K562 (cell line): ENCODE results near the gene TENT4A. TPM values are rescaled to one million over a fixed set of nuclear protein-coding genes. Genes with fewer than 3 reads are reported as not detected.

Source experiments
- ATAC-seq: fragments of 200-7000 bp; cut with Tn5 transposase; 3 replicates; pipeline ENCODE4 v1.9.1; 2020; ENCODE audit warnings: moderate library complexity
- BruUV-seq: library from RNA; stranded (reverse); fragments of 400-500 nt; replicated peaks from 2 replicates; lab custom pipeline; 2021; lab: Mats Ljungman, UMichigan
- CTCF ChIA-PET: fragments of 300-600 bp; formaldehyde crosslinking; extraction: SDS; loops from one replicate; lab custom pipeline; 2021; ENCODE audit warnings: low intra/inter-chr PET ratio; lab: Yijun Ruan, JAX
- POLR2A ChIA-PET: fragments of 300-600, 350-650 bp; sonication (Branson Sonifier 250); formaldehyde crosslinking; extraction: SDS; loops from one replicate; lab custom pipeline; 2021; ENCODE audit warnings: antibody characterized with exemption, inconsistent platforms; lab: Yijun Ruan, JAX
- DNase-seq, 4 experiments: peaks; one replicate each; pipeline versions ENCODE4 v3.0.0 to v3.0.0-alpha.2; 2011 to 2018; ENCODE audit warnings: low spot score in 3 of 4, mixed read lengths in 3 of 4; ENCODE audit errors: extremely low read depth in 1 of 4
- FAIRE-seq: peaks from 2 replicates; lab custom pipeline; 2011; peaks lifted over from hg19 to GRCh38; lab: Jason Lieb, UNC
- H2AFZ ChIP-seq: 2 replicates; pipeline ENCODE4 v1.6.0; 2011; ENCODE audit warnings: low read depth, low read length, control low read depth, inconsistent platforms
- H3K27ac ChIP-seq: fragments of 200-600 bp; 3 replicates; pipeline ENCODE4 v1.8.0; 2011; ENCODE audit warnings: low read depth, mild to moderate bottlenecking, control low read depth, inconsistent platforms, low read length, moderate library complexity, mixed read lengths; ENCODE audit errors: extremely low read depth
- H3K27me3 ChIP-seq, 2 experiments: fragments of 300-600 bp in 1 of 2; 2 replicates in 1 of 2; 3 replicates in 1 of 2; pipeline versions ENCODE4 v1.6.0 to v1.8.0; 2011; ENCODE audit warnings: inconsistent platforms in 2 of 2, low read length in 2 of 2, mild to moderate bottlenecking in 1 of 2, mixed read lengths in 1 of 2, moderate library complexity in 1 of 2; ENCODE audit not compliant: control insufficient read depth in 2 of 2, insufficient read depth in 2 of 2
- H3K36me3 ChIP-seq: fragments of 300-600 bp; 3 replicates; pipeline ENCODE4 v1.8.0; 2011; ENCODE audit warnings: mild to moderate bottlenecking, low read length, inconsistent platforms; ENCODE audit not compliant: control insufficient read depth, insufficient read depth
- H3K4me1 ChIP-seq, 2 experiments: fragments of 200-600 bp in 1 of 2; replicated peaks in 1 of 2; 2 replicates in 1 of 2; 3 replicates in 1 of 2; pipeline versions ENCODE4 v1.5.1 to v1.8.0; 2011; ENCODE audit warnings: inconsistent platforms in 2 of 2, low read length in 2 of 2, mild to moderate bottlenecking in 1 of 2, mixed read lengths in 1 of 2, moderate library complexity in 1 of 2; ENCODE audit not compliant: control insufficient read depth in 2 of 2, insufficient read depth in 2 of 2
- H3K4me2 ChIP-seq: 2 replicates; pipeline ENCODE4 v1.6.1; 2011; ENCODE audit warnings: low read length, control low read depth, inconsistent platforms, mixed read lengths; ENCODE audit not compliant: insufficient read depth
- H3K4me3 ChIP-seq: fragments of 200-600 bp; sonication (generic), shearing (Covaris generic); 2 replicates; pipeline ENCODE4 v1.5.1; 2016; ENCODE audit warnings: control low read depth, inconsistent platforms
- H3K79me2 ChIP-seq: fragments of 200-600 bp; 3 replicates; pipeline ENCODE4 v1.8.0; 2011; ENCODE audit warnings: low read length, inconsistent platforms; ENCODE audit not compliant: control insufficient read depth, insufficient read depth
- H3K9ac ChIP-seq, 2 experiments: 2 replicates each; pipeline versions ENCODE4 v1.6.0 to v1.6.1; 2011; ENCODE audit warnings: low read depth in 2 of 2, low read length in 2 of 2, control low read depth in 1 of 2, inconsistent platforms in 1 of 2, mild to moderate bottlenecking in 1 of 2, mixed read lengths in 1 of 2; ENCODE audit not compliant: insufficient read depth in 1 of 2
- H3K9me1 ChIP-seq: one replicate; pipeline ENCODE4 v1.6.0; 2011; ENCODE audit warnings: inconsistent platforms, mild to moderate bottlenecking, low read length, moderate library complexity; ENCODE audit not compliant: control insufficient read depth, insufficient read depth
- H3K9me3 ChIP-seq: replicated peaks from 2 replicates; pipeline ENCODE4 v1.5.1; 2011; ENCODE audit warnings: low read depth, low read length, inconsistent platforms; ENCODE audit not compliant: control insufficient read depth, insufficient read depth
- H4K20me1 ChIP-seq: replicated peaks from 2 replicates; pipeline ENCODE4 v1.6.1; 2011; ENCODE audit warnings: low read length, inconsistent platforms, mixed read lengths; ENCODE audit not compliant: control insufficient read depth, insufficient read depth
- ATF1 ChIP-seq, 2 experiments: fragments of 450-650 bp in 1 of 2; IDR thresholded peaks; 2 replicates each; pipeline ENCODE4 v1.6.1; 2016; ENCODE audit warnings: missing compliant biosample characterization in 1 of 2, missing genetic modification characterization in 1 of 2
- NUFIP1 ChIP-seq: fragments of 450-650 bp; IDR thresholded peaks from 2 replicates; pipeline ENCODE4 v1.6.1; 2018; ENCODE audit not compliant: partially characterized antibody
- PHF20 ChIP-seq: fragments of 450-650 bp; IDR thresholded peaks from 2 replicates; pipeline ENCODE4 v1.6.1; 2018; ENCODE audit not compliant: partially characterized antibody
- PML ChIP-seq: IDR thresholded peaks from 2 replicates; pipeline ENCODE4 v1.6.1; 2012; ENCODE audit warnings: low read length, inconsistent platforms
- SOX6 ChIP-seq: fragments of 450-650 bp; IDR thresholded peaks from 2 replicates; pipeline ENCODE4 v1.6.1; 2014; ENCODE audit warnings: mild to moderate bottlenecking
- TBP ChIP-seq: optimal IDR thresholded peaks from 2 replicates; pipeline ENCODE3; 2011; ENCODE audit warnings: low read depth, low read length, improper control_type of control experiment
- U2AF1 ChIP-seq: fragments of 200-400 bp; formaldehyde crosslinking; optimal IDR thresholded peaks from 2 replicates; pipeline ENCODE3; 2017; ENCODE audit warnings: mild to moderate bottlenecking, low read depth, low read length, moderate library complexity
- ZNF507 ChIP-seq: conservative IDR thresholded peaks from 2 replicates; pipeline ENCODE4 v1.6.1; 2017; ENCODE audit warnings: missing genetic modification characterization, missing compliant biosample characterization
- WGBS: fragments of 100-300 bp; shearing (Covaris generic); methylation state at CpG from one replicate; pipeline ENCODE4 v1.1.6; 2016; ENCODE audit warnings: low coverage, mixed read lengths; ENCODE audit not compliant: insufficient coverage; ENCODE audit errors: missing lambda C conversion rate; 5-methylcytosine and 5-hydroxymethylcytosine counted together
- in situ Hi-C: fragments of 300-500 bp; cut with MboI; formaldehyde crosslinking; loops from 4 replicates; pipeline ENCODE4 v1.15.0; 2018; ENCODE audit warnings: inconsistent platforms, mixed read lengths
- intact Hi-C: fragments of 100-400 bp; cut with micrococcal nuclease; formaldehyde crosslinking; loops from 2 replicates; pipeline ENCODE4 v1.14.2; 2022
- polyA plus RNA-seq, 8 experiments: library from polyadenylated mRNA; depleted of rRNA in 4 of 8; stranded (reverse) in 5 of 8; unstranded in 3 of 8; fragments of >200 nt; fragmentation: Nextera tagmentation in 2 of 8; fragmentation: Illumina TruSeq in 1 of 8; extraction: Ambion mirVana in 2 of 8; extraction: Trizol in 1 of 8; gene quantifications; 2 replicates each; pipeline versions ENCODE4 v1.2.1 to v1.2.3, GENCODE V29; 2011 to 2014; ENCODE audit warnings: inconsistent platforms in 1 of 8, missing spikeins in 1 of 8
- total RNA-seq, 7 experiments: library from RNA; depleted of rRNA in 6 of 7; stranded (reverse); fragments of >200 nt in 6 of 7; fragmentation: Illumina TruSeq in 2 of 7; extraction: Trizol in 2 of 7; gene quantifications; 2 replicates each; pipeline versions ENCODE4 v1.2.1 to v1.2.3, GENCODE V29; 2011 to 2021; ENCODE audit warnings: low replicate concordance in 1 of 7
- TF ChIP-seq, protein P1 (sequence below): fragments of 150-350 bp; IDR thresholded peaks from 2 replicates; pipeline ENCODE4 v1.6.1; 2014; ENCODE audit warnings: low read depth, mild to moderate bottlenecking, low read length, borderline replicate concordance
- TF ChIP-seq, protein P2 (sequence below), 2 experiments: fragments of 250-450 bp in 1 of 2; fragments of 450-650 bp in 1 of 2; sonication (Bioruptor Pico) in 1 of 2; IDR thresholded peaks; 2 replicates each; pipeline versions ENCODE4 v1.6.1 to v1.8.0; 2016 to 2021; ENCODE audit warnings: mild to moderate bottlenecking in 2 of 2, moderate library complexity in 2 of 2, missing compliant biosample characterization in 1 of 2, missing genetic modification characterization in 1 of 2
- TF ChIP-seq, protein P3 (sequence below): fragments of 200-800 bp; sonication (Bioruptor generic); IDR thresholded peaks from 2 replicates; pipeline ENCODE4 v1.6.1; 2016; ENCODE audit warnings: missing genetic modification characterization, missing compliant biosample characterization
- TF ChIP-seq, protein P4 (sequence below): sonication (generic); formaldehyde crosslinking; IDR thresholded peaks from 2 replicates; pipeline ENCODE4 v1.8.0; 2022; ENCODE audit warnings: mild to moderate bottlenecking, missing genetic modification reagents

The TENT4A gene
- total and polyA plus RNA-seq, 9 of the 15 experiments (the other 6 are each of a cell fraction or from before 2014, with no cell fraction given): 1.3 to 27.3 (median 13.0) TPM

DNA sequence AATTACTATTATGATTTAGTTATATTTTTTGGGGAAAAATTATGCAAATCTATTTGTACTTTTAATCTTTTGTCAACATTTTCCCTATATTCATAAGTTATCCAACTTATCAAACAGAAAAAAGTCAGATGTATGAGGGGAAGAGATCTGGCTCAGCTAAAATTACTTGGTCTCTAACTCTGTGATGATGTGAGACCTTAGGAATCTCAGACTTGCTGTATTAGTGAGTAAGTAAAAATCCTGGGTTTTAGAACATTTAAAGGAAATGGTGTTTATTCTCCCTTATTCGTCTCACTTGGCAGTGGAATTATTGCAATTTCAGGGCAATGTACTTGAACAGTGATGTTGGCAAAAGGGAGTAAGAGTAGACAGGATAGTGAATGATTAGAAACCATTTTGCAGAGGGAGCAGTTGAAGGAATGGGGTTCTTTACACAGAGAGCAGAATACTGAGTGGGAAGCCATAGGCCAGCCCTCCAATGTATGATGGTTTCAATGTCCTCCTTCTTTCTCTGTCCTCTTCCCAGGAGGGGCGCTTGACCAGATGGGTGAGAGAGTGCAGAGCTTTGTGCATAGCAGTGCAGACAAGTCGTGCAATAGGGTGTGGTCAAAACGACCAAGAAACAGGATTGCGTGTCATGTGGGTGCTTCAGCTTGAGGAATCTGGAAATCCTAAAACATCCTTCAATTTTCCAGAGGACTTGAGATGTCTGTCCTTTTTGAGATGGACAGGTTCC lies 91.7 kb downstream of the TENT4A start:
- 2% methylated on average over 5 of the region's 5 CpGs for WGBS
- ChIA-PET POLR2A (no interaction called here), CTCF (no interaction called here)
- Histone ChIP-seq H4K20me1 (no peaks in the 10 kb centered on the region), H3K36me3 (no peaks in the 10 kb centered on the region), H3K4me3 (no peak overlapping the region), H3K27ac (no peak overlapping the region), H2AFZ (no peak overlapping the region), H3K27me3 (no peaks in the 10 kb centered on the region), H3K9ac (no peak overlapping the region), H3K9me3 (no peaks in the 10 kb centered on the region), H3K79me2 (no peaks in the 10 kb centered on the region), H3K4me1 (no peaks in the 10 kb centered on the region), H3K9me1 (no peaks in the 10 kb centered on the region), H3K4me2 (no peak overlapping the region)
- BruUV-seq: no TSS peak
- in situ Hi-C loops (no loop called here), intact Hi-C loops (no loop called here)
- FAIRE-seq: no peak
- ATAC-seq: no peak
- DNase-seq: no peak
- TF ChIP-seq, protein P1, sequence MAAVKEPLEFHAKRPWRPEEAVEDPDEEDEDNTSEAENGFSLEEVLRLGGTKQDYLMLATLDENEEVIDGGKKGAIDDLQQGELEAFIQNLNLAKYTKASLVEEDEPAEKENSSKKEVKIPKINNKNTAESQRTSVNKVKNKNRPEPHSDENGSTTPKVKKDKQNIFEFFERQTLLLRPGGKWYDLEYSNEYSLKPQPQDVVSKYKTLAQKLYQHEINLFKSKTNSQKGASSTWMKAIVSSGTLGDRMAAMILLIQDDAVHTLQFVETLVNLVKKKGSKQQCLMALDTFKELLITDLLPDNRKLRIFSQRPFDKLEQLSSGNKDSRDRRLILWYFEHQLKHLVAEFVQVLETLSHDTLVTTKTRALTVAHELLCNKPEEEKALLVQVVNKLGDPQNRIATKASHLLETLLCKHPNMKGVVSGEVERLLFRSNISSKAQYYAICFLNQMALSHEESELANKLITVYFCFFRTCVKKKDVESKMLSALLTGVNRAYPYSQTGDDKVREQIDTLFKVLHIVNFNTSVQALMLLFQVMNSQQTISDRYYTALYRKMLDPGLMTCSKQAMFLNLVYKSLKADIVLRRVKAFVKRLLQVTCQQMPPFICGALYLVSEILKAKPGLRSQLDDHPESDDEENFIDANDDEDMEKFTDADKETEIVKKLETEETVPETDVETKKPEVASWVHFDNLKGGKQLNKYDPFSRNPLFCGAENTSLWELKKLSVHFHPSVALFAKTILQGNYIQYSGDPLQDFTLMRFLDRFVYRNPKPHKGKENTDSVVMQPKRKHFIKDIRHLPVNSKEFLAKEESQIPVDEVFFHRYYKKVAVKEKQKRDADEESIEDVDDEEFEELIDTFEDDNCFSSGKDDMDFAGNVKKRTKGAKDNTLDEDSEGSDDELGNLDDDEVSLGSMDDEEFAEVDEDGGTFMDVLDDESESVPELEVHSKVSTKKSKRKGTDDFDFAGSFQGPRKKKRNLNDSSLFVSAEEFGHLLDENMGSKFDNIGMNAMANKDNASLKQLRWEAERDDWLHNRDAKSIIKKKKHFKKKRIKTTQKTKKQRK: no peak
- no peak for TF ChIP-seq U2AF1
- TF ChIP-seq ZNF507: no peak
- TF ChIP-seq, protein P2, sequence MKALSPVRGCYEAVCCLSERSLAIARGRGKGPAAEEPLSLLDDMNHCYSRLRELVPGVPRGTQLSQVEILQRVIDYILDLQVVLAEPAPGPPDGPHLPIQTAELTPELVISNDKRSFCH (CRISPR knock-in tag; IDR thresholded peaks at IDR 0.05): no peak
- TF ChIP-seq, protein P2 (tag; IDR thresholded peaks at IDR 0.05): no peak
- TF ChIP-seq TBP: no peak
- TF ChIP-seq SOX6: no peak
- no peak for TF ChIP-seq ATF1 (CRISPR knock-in tag; IDR thresholded peaks at IDR 0.05)
- no peak for TF ChIP-seq ATF1 (tag; IDR thresholded peaks at IDR 0.05)
- TF ChIP-seq, protein P3, sequence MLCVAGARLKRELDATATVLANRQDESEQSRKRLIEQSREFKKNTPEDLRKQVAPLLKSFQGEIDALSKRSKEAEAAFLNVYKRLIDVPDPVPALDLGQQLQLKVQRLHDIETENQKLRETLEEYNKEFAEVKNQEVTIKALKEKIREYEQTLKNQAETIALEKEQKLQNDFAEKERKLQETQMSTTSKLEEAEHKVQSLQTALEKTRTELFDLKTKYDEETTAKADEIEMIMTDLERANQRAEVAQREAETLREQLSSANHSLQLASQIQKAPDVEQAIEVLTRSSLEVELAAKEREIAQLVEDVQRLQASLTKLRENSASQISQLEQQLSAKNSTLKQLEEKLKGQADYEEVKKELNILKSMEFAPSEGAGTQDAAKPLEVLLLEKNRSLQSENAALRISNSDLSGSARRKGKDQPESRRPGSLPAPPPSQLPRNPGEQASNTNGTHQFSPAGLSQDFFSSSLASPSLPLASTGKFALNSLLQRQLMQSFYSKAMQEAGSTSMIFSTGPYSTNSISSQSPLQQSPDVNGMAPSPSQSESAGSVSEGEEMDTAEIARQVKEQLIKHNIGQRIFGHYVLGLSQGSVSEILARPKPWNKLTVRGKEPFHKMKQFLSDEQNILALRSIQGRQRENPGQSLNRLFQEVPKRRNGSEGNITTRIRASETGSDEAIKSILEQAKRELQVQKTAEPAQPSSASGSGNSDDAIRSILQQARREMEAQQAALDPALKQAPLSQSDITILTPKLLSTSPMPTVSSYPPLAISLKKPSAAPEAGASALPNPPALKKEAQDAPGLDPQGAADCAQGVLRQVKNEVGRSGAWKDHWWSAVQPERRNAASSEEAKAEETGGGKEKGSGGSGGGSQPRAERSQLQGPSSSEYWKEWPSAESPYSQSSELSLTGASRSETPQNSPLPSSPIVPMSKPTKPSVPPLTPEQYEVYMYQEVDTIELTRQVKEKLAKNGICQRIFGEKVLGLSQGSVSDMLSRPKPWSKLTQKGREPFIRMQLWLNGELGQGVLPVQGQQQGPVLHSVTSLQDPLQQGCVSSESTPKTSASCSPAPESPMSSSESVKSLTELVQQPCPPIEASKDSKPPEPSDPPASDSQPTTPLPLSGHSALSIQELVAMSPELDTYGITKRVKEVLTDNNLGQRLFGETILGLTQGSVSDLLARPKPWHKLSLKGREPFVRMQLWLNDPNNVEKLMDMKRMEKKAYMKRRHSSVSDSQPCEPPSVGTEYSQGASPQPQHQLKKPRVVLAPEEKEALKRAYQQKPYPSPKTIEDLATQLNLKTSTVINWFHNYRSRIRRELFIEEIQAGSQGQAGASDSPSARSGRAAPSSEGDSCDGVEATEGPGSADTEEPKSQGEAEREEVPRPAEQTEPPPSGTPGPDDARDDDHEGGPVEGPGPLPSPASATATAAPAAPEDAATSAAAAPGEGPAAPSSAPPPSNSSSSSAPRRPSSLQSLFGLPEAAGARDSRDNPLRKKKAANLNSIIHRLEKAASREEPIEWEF (CRISPR knock-in tag): no peak
- TF ChIP-seq PHF20: no peak
- TF ChIP-seq, protein P4, sequence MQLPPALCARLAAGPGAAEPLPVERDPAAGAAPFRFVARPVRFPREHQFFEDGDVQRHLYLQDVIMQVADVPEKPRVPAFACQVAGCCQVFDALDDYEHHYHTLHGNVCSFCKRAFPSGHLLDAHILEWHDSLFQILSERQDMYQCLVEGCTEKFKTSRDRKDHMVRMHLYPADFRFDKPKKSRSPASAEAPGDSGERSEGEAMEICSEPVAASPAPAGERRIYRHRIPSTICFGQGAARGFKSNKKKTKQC (CRISPR knock-in tag): no peak
- TF ChIP-seq PML: no peak
- no peak for TF ChIP-seq NUFIP1
